B cell (primary cell): ENCODE data around the gene TSPAN18. TPM values are rescaled to one million over a fixed set of nuclear protein-coding genes. Genes with fewer than 3 reads are reported as not detected.

Source experiments
- ATAC-seq: fragments of 200-7000 bp; cut with Tn5 transposase; one replicate; pipeline ENCODE4 v1.10.0; 2021; ENCODE audit warnings: low read depth, mild to moderate bottlenecking, moderate number of reproducible peaks, moderate library complexity
- CTCF ChIA-PET: fragments of 350-600 bp; sonication (Branson Sonifier 250); formaldehyde crosslinking; loops from one replicate; lab custom pipeline; 2021; ENCODE audit warnings: antibody characterized with exemption, inconsistent platforms; lab: Charles Lee
- POLR2A ChIA-PET: fragments of 350-600 bp; sonication (Branson Sonifier 250); formaldehyde crosslinking; loops from one replicate; lab custom pipeline; 2021; ENCODE audit warnings: antibody characterized with exemption; lab: Charles Lee
- DNase-seq: peaks from one replicate; pipeline ENCODE4 v3.0.0; 2013
- H2AFZ ChIP-seq: 2 replicates; pipeline ENCODE4 v1.6.1; 2012; ENCODE audit warnings: mild to moderate bottlenecking, low read depth, low read length; ENCODE audit not compliant: insufficient read depth, poor library complexity, severe bottlenecking
- H3K27ac ChIP-seq, 2 donors: 1 replicate in 1 of 2; 2 replicates in 1 of 2; pipeline ENCODE4 v1.5.1; 2012 to 2013; ENCODE audit warnings: low read length in 2 of 2, mild to moderate bottlenecking in 2 of 2, moderate library complexity in 1 of 2
- H3K27me3 ChIP-seq, 4 experiments: fragments of 200-600 bp in 1 of 4; sonication (generic) in 1 of 4; replicated peaks in 1 of 4; 1 replicate in 2 of 4; 2 replicates in 2 of 4; pipeline versions ENCODE4 v1.6.1 to v1.7.0; 2013 to 2016; ENCODE audit warnings: low read length in 3 of 4, mild to moderate bottlenecking in 2 of 4, mixed read lengths in 1 of 4, moderate library complexity in 1 of 4; ENCODE audit not compliant: insufficient read depth in 4 of 4, control insufficient read depth in 3 of 4; ENCODE audit errors: control extremely low read depth in 1 of 4
- H3K36me3 ChIP-seq, 2 experiments: replicated peaks in 1 of 2; 1 replicate in 1 of 2; 2 replicates in 1 of 2; pipeline versions ENCODE4 v1.6.1 to v1.7.1; 2013; ENCODE audit warnings: low read length in 1 of 2; ENCODE audit not compliant: insufficient read depth in 2 of 2, control insufficient read depth in 1 of 2; ENCODE audit errors: control extremely low read depth in 1 of 2, extremely low read depth in 1 of 2
- H3K4me1 ChIP-seq, 2 donors: fragments of 200-600 bp in 1 of 2; sonication (generic) in 1 of 2; 1 replicate in 1 of 2; 2 replicates in 1 of 2; pipeline versions ENCODE4 v1.5.1 to v1.6.1; 2013 to 2017; ENCODE audit warnings: low read length in 2 of 2; ENCODE audit not compliant: control insufficient read depth in 2 of 2, insufficient read depth in 2 of 2
- H3K4me2 ChIP-seq: replicated peaks from 2 replicates; pipeline ENCODE3; 2012; ENCODE audit warnings: mild to moderate bottlenecking, low read depth, low read length; ENCODE audit not compliant: poor library complexity, severe bottlenecking
- H3K4me3 ChIP-seq, 5 experiments: fragments of 200-600 bp in 1 of 5; sonication (generic) in 1 of 5; 1 replicate in 3 of 5; 2 replicates in 2 of 5; pipeline versions ENCODE4 v1.5.1 to v1.7.0; 2011 to 2016; ENCODE audit warnings: low read length in 4 of 5, mild to moderate bottlenecking in 4 of 5, low read depth in 2 of 5, control low read depth in 1 of 5, moderate library complexity in 1 of 5; ENCODE audit not compliant: insufficient read depth in 1 of 5; ENCODE audit errors: control extremely low read depth in 1 of 5, extremely low read depth in 1 of 5
- H3K79me2 ChIP-seq: fragments of 200-600 bp; sonication (generic); one replicate; pipeline ENCODE4 v1.6.0; 2016; ENCODE audit warnings: low read length; ENCODE audit not compliant: control insufficient read depth, insufficient read depth
- H3K9ac ChIP-seq: fragments of 200-600 bp; sonication (generic); 2 replicates; pipeline ENCODE4 v1.6.1; 2017; ENCODE audit warnings: mild to moderate bottlenecking, low read length, moderate library complexity
- H3K9me3 ChIP-seq, 3 donors: one replicate each; pipeline versions ENCODE4 v1.6.1 to v1.7.1; 2013; ENCODE audit warnings: low read length in 2 of 3; ENCODE audit not compliant: control insufficient read depth in 2 of 3, insufficient read depth in 1 of 3; ENCODE audit errors: control extremely low read depth in 1 of 3
- H4K20me1 ChIP-seq: 2 replicates; pipeline ENCODE4 v1.6.0; 2012; ENCODE audit warnings: mild to moderate bottlenecking, low read length; ENCODE audit not compliant: insufficient read depth, control insufficient read depth, poor library complexity, severe bottlenecking
- H3K27ac Mint-ChIP-seq: one replicate; pipeline ENCODE4 v1.8.0; 2021; ENCODE audit warnings: mixed read lengths
- H3K27me3 Mint-ChIP-seq: one replicate; pipeline ENCODE4 v1.8.0; 2021; ENCODE audit warnings: mixed read lengths
- H3K4me1 Mint-ChIP-seq: one replicate; pipeline ENCODE4 v1.8.0; 2021; ENCODE audit warnings: mixed read lengths
- H3K4me3 Mint-ChIP-seq: one replicate; pipeline ENCODE4 v1.8.0; 2021; ENCODE audit warnings: mixed read lengths
- H3K9me3 Mint-ChIP-seq: one replicate; pipeline ENCODE4 v1.8.0; 2022; ENCODE audit warnings: mixed read lengths; ENCODE audit not compliant: insufficient read depth
- EZH2 ChIP-seq: IDR thresholded peaks from 2 replicates; pipeline ENCODE4 v1.6.1; 2012; ENCODE audit warnings: borderline replicate concordance, low read depth, mild to moderate bottlenecking, moderate library complexity, low read length; ENCODE audit not compliant: insufficient read depth, poor library complexity, severe bottlenecking
- WGBS: methylation state at CpG from one replicate; pipeline ENCODE4 v1.1.5; 2013; ENCODE audit warnings: missing lambda C conversion rate; ENCODE audit not compliant: insufficient coverage; 5-methylcytosine and 5-hydroxymethylcytosine counted together
- intact Hi-C: fragments of 100-400 bp; cut with micrococcal nuclease; formaldehyde crosslinking; loops from one replicate; pipeline ENCODE4 v1.10.0; 2022
- polyA plus RNA-seq: library from polyadenylated mRNA; depleted of rRNA; stranded (reverse); fragments of >200 nt; gene quantifications from 2 replicates; pipeline ENCODE4 v1.2.3, GENCODE V29; 2012
- total RNA-seq, 2 donors: library from RNA; stranded (reverse); fragments of 120-200 nt in 1 of 2; gene quantifications; 1 replicate in 1 of 2; 2 replicates in 1 of 2; pipeline versions ENCODE4 v1.2.3 to v1.2.4, GENCODE V29; 2013 to 2022
- TF ChIP-seq, protein P1 (sequence below): fragments of 200-600 bp; IDR thresholded peaks from one replicate; pipeline ENCODE4 v1.8.0; 2022; ENCODE audit warnings: antibody characterized with exemption, mild to moderate bottlenecking

Gene TSPAN18
- total and polyA plus RNA-seq, 2 donors (not counting 1 experiment from before 2014, with no cell fraction given): 0.75 to 2.0 TPM

DNA sequence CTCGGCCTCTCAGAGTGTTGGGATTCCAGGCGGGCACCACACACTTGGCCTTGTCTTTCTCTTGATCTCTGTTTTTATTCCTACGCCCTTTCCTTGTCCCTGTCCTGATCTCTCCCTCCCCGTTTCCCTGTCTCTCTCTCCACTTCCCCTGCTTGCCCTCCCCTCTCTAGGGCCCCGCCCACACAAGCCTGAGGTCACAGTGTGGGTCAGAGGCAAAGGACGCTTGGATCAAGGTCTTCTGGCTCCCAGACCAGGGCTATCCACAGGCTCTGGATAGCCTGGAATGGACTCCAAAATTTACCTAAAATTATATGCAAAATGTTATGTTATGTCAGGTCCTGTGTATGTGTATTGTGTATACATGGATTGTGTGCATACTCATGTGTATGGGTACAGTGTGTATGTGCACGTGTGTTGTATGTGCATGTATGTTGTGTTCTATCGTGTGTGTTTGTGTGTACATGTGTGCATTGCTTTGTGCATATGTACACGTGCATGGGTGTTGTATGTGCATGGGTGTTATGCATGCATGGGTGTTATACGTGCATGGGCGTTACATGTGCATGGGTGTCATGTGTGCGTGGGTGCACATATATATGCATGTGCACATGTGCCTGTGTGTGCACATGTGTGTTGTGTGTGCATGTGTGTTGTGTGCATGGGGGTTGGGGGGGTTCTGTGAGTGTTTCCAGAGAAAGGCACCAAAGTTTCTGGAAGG lies 185.7 kb downstream of the TSPAN18 start:
- Histone ChIP-seq H4K20me1 (no peaks in the 10 kb centered on the region), H3K79me2 (no peaks in the 10 kb centered on the region), H3K4me2 (no peak overlapping the region), H3K9ac (no peak overlapping the region), H3K4me3 (no peak overlapping the region), H2AFZ (no peak overlapping the region), H3K27ac (no peak overlapping the region), H3K9me3 (no peaks in the 10 kb centered on the region), H3K27me3 (peaks cover 0 to 5% (median 0%) of the 10 kb centered on the region in 4 experiments), H3K4me1 (peaks cover 30 to 40% of the 10 kb centered on the region in 2 donors), H3K36me3 (no peaks in the 10 kb centered on the region)
- peaks cover 27% of the 10 kb centered on the region for H3K4me1 Mint-ChIP-seq
- H3K4me3 Mint-ChIP-seq: no peak overlapping the region
- no peak overlapping the region for H3K27ac Mint-ChIP-seq
- ChIA-PET CTCF (interaction anchor here (1.0 to 4.2 kb wide), 14 partner anchors 13 to 627 kb away, joined by 3 to 36 read pairs (median 4); no protein-coding TSS in a partner anchor), POLR2A (no interaction called here)
- ATAC-seq (no peak), DNase-seq (no peak)
- H3K27me3 Mint-ChIP-seq: peaks cover 4% of the 10 kb centered on the region
- 80% methylated on average over 12 of the region's 12 CpGs for WGBS
- no peaks in the 10 kb centered on the region for H3K9me3 Mint-ChIP-seq
- no peak for TF ChIP-seq EZH2
- TF ChIP-seq, protein P1, sequence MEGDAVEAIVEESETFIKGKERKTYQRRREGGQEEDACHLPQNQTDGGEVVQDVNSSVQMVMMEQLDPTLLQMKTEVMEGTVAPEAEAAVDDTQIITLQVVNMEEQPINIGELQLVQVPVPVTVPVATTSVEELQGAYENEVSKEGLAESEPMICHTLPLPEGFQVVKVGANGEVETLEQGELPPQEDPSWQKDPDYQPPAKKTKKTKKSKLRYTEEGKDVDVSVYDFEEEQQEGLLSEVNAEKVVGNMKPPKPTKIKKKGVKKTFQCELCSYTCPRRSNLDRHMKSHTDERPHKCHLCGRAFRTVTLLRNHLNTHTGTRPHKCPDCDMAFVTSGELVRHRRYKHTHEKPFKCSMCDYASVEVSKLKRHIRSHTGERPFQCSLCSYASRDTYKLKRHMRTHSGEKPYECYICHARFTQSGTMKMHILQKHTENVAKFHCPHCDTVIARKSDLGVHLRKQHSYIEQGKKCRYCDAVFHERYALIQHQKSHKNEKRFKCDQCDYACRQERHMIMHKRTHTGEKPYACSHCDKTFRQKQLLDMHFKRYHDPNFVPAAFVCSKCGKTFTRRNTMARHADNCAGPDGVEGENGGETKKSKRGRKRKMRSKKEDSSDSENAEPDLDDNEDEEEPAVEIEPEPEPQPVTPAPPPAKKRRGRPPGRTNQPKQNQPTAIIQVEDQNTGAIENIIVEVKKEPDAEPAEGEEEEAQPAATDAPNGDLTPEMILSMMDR: no peak
- intact Hi-C loops: loop anchor here (5.0 kb wide), 1 partner anchor 135 kb away; no protein-coding TSS in a partner anchor

DNA sequence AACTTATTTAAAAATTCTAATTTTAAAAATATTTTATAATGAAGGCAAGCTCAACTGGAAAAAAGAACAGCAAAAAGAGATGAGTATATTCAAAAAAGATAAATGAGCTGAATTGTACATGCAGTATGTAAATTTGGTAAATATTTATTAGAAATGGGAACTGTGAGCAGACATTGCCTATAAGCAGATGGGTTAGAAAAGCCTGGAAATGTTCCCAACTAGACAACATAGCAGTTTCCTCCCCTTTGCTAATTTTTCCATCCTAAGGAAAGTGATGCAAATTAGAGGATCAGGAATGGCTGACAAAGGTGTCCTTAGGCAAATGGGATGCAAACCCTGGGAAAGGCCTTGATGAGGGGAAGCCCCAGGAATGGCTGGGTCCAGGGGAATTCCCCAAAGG lies 186.7 kb downstream of the TSPAN18 start:
- Histone ChIP-seq H3K27ac (no peak overlapping the region), H3K4me2 (no peak overlapping the region), H3K4me1 (peaks cover 30 to 40% of the 10 kb centered on the region in 2 donors), H2AFZ (no peak overlapping the region), H3K9ac (no peak overlapping the region), H3K36me3 (no peaks in the 10 kb centered on the region), H3K27me3 (peaks cover 0 to 5% (median 0%) of the 10 kb centered on the region in 4 experiments), H3K9me3 (no peaks in the 10 kb centered on the region), H3K4me3 (no peak overlapping the region), H4K20me1 (no peaks in the 10 kb centered on the region), H3K79me2 (no peaks in the 10 kb centered on the region)
- H3K4me3 Mint-ChIP-seq: no peak overlapping the region
- H3K27me3 Mint-ChIP-seq: peaks cover 4% of the 10 kb centered on the region
- TF ChIP-seq, protein P1: no peak
- no peak for TF ChIP-seq EZH2
- CTCF ChIA-PET: interaction anchor here (3.1 to 4.2 kb wide), 2 partner anchors 13 to 191 kb away, joined by 16 to 36 read pairs; no protein-coding TSS in a partner anchor
- no peak for ATAC-seq
- no peak for DNase-seq
- no peak overlapping the region for H3K27ac Mint-ChIP-seq
- H3K9me3 Mint-ChIP-seq: no peaks in the 10 kb centered on the region
- POLR2A ChIA-PET: no interaction called here
- peaks cover 27% of the 10 kb centered on the region for H3K4me1 Mint-ChIP-seq
- intact Hi-C loops: loop anchor here (5.0 kb wide), 1 partner anchor 136 kb away; no protein-coding TSS in a partner anchor
